EL (cell line): Measurements from ENCODE around the gene NKX1-1.

Experiments
- DNase-seq: peaks from one replicate; pipeline ENCODE4 v3.0.0-alpha.2; 2016

The NKX1-1 gene

DNA sequence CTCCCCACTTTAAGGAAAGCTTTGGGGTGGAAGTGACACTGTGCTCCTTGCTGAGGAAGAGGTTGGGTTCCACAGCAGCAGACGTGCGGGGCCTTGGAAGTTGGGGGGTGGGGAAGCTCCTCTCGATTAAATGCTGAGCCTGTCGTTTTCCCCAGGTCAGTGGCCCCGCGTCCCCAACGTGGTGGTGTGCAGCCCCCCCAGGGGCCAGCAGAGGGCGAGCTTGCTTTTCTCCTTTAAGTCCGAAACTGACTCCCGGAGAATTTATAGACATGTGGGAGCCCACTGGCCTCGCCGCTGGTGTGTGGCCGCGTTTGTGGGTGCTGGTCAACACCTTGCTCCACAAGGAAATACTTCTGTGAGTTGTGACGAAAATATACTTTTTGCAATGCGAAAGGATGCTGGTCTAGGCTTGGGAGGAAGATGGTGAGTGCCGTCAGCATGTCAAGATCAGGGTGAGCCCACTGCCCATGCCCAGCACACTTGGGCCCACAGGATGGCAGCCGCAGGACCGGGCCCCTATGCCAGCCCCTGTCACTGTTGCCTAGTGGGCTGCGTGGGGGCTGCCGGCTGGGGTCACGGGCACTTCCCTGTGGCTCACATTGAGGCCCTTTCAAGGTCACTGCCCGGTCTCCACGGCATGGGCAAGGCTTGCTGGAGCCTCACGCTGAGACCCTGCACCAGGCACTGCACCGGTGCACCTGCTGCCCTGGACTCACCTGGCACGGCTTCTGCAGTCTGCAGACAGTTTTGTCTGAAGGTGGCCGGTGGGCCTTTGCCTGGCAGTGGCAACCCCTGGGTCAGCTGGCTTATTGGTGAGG, 49.9 kb downstream of the NKX1-1 start:
- DNase-seq, result peak; percentile 42

DNA sequence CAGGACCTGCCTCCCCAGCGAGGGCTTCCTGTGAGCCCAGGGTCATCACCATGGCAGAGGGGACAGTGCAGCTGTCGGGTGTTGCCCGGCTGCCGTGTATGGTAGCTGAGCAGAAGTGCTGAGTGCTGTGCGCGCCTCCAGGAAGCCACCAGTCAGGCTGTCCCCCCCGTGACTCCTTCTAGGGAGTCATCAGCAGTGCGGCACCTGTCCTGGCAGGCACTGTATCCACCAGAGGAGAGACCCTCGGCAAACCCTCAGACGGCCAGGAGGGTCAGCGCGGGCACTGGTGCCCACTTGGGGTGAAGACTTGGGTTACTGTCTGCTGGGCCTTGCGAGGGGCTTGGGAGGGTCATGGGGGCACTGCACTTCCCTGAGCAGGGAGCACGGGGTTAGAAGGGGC, 50.9 kb downstream of the NKX1-1 start:
- no peak for DNase-seq

- DNase-seq, result no peak
Measured at GRCh38 chr4:1354983-1355275, 51.3 kb downstream of the NKX1-1 start.

DNA sequence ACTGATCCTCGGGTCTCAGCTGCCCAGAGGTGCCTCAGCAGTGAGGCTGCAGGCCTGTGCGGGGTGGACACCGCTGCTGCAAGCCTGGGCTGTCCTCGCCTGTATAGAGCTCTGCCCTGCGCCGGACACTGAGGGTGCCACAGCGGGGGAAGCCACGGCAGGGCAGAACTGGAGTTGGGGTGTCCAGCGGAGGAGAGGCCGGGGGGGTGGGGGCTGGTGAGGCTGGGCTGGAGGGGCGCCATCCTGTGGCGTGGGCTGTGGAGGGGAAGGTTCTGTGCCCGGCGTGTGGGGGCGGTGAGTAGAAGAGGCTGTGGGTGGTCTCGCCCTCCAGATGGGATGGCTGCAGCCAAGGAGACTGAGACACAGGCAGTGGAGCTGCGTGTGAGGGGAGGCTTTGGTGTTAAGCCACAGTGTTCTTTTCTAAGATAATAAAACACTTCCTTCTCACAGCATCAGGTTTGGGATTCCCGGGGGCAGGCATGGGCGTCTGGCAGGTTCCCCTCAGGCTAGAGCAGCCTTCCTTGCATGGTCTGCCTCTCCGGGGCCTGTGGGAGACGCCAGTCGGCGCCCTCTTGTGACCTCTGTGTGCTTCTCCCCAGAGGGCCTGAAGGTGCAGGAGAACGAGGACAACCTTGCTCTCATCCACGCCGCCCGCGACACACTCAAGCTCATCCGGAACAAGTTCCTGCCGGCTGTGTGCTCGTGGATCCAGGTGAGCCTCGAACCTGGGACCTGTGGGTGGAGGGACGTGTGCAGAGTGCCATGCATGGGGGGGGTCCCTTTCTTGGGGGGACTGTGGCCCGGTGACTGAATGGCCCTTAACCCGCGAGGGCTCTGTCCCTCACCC, 51.9 kb downstream of the NKX1-1 start:
- DNase-seq, result no peak

DNA sequence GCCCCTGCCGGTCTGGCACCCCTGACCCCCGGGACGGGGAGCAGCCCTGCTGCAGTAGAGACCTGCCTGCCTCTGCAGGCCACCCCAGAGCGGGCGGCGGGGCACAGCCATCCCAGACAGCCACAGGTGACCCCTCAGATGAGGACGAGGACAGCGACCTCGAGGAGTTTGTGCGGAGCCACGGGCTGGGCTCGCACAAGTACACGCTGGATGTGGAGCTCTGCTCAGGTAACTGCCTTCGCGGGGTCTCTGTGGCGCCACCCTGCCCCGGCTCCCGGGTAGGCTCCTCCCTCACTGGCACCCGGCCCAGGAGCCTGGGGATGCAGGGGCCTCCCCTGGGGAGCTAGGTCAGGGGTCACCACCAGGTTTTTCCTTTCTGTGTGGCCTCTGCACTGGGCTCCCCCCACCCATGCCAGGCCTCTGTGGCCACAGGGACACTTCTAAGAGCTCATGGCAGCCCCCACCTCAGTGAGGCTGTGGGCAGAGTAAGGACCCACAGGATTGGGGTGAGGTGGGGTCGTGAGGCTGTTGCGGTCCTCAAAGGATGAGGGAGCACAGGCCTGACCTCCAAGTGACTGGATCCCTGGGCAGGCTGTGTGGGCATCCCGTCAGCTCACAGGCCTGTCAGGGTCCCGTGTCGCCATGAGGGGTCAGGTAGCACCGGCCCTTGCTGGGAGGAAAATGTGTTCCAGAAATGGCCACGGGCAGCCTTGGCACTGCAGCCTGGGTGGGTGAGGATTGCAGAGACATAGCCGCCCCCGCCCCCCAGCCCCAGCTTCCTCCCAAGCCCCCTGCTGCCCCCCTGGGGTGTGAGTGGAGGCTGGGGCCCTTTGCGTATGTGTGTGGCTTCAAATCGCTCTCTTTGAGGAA, 52.8 kb downstream of the NKX1-1 start:
- no peak for DNase-seq
